ENCODE data around the gene CD300C. TPM values are rescaled to one million over a fixed set of nuclear protein-coding genes. Genes with fewer than 3 reads are reported as not detected.
"Not testable (repeated sequence)": the region's sequence is repeated elsewhere in the genome, so short reads cannot be mapped to it uniquely, and the experiment has no call there.

Gene CD300C
- total and polyA plus RNA-seq, 2 experiments from 2014 or later, result 0.43 to 0.47 TPM

- H3K4me2 ChIP-seq, result no peak overlapping the region
- H3K4me3 ChIP-seq, result no peak overlapping the region
- H3K79me2 ChIP-seq, result no peaks in the 10 kb centered on the region
- no peaks in the 10 kb centered on the region for H4K20me1 ChIP-seq (ENCODE audit: insufficient read depth, poor library complexity, severe bottlenecking)
- H3K27me3 ChIP-seq, result no peaks in the 10 kb centered on the region
- no peaks in the 10 kb centered on the region for H3K36me3 ChIP-seq (replicated peaks; ENCODE audit: insufficient read depth, low read depth)
- WGBS (ENCODE audit: low lambda C conversion rate, missing lambda C conversion rate), result 86% methylated on average over 7 of the region's 7 CpGs
- no peaks in the 10 kb centered on the region for H3K4me1 ChIP-seq (ENCODE audit: insufficient read depth)
- H3K9me3 ChIP-seq (ENCODE audit: low read depth), result no peaks in the 10 kb centered on the region
- no peak for DNase-seq (ENCODE audit: low spot score)
- no peaks in the 10 kb centered on the region for H3K9me2 ChIP-seq (replicated peaks; ENCODE audit: insufficient read depth)
- no peak for TF ChIP-seq EZH2phosphoT487 (IDR thresholded peaks at IDR 0.05; ENCODE audit: low read depth, severe bottlenecking, unreplicated experiment)
- no peak for TF ChIP-seq EZH2 (IDR thresholded peaks at IDR 0.05; ENCODE audit: borderline replicate concordance)
- TF ChIP-seq, protein P1, sequence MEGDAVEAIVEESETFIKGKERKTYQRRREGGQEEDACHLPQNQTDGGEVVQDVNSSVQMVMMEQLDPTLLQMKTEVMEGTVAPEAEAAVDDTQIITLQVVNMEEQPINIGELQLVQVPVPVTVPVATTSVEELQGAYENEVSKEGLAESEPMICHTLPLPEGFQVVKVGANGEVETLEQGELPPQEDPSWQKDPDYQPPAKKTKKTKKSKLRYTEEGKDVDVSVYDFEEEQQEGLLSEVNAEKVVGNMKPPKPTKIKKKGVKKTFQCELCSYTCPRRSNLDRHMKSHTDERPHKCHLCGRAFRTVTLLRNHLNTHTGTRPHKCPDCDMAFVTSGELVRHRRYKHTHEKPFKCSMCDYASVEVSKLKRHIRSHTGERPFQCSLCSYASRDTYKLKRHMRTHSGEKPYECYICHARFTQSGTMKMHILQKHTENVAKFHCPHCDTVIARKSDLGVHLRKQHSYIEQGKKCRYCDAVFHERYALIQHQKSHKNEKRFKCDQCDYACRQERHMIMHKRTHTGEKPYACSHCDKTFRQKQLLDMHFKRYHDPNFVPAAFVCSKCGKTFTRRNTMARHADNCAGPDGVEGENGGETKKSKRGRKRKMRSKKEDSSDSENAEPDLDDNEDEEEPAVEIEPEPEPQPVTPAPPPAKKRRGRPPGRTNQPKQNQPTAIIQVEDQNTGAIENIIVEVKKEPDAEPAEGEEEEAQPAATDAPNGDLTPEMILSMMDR (IDR thresholded peaks at IDR 0.05; ENCODE audit: poor library complexity), result no peak
- no peak overlapping the region for H3K27ac ChIP-seq
- H2AFZ ChIP-seq, result no peak overlapping the region
Measured at GRCh38 chr17:74512624-74513091, 33.3 kb downstream of the CD300C start.

DNA sequence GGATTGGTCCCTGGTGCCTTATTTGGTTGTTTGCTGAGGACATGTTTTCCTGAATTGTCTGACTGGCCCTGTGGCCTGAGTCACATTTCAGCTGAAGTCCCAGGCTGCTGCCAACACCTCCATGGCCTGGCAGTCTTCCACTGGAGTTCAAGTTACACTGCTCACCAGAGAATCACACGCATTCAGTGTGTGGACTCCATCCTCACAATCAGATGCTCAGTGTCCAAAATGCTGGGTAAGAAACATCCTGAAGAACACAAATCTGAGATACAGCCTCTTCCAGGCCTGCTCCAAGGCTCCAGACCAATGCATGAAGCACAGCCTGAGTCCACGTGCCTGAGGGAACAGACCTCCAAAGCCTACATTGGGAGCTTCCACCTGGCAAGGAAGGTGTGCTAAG is 33.9 kb downstream of the CD300C start:
- no peak for TF ChIP-seq EZH2phosphoT487 (IDR thresholded peaks at IDR 0.05; ENCODE audit: low read depth, severe bottlenecking, unreplicated experiment)
- TF ChIP-seq, protein P1 (IDR thresholded peaks at IDR 0.05; ENCODE audit: poor library complexity), result no peak
- TF ChIP-seq EZH2 (IDR thresholded peaks at IDR 0.05; ENCODE audit: borderline replicate concordance), result no peak
- Histone ChIP-seq H3K4me1 (ENCODE audit: insufficient read depth) (no peaks in the 10 kb centered on the region), H3K27me3 (no peaks in the 10 kb centered on the region), H3K9me3 (ENCODE audit: low read depth) (no peaks in the 10 kb centered on the region), H3K27ac (no peak overlapping the region), H4K20me1 (ENCODE audit: insufficient read depth, poor library complexity, severe bottlenecking) (no peaks in the 10 kb centered on the region), H3K9me2 (replicated peaks; ENCODE audit: insufficient read depth) (no peaks in the 10 kb centered on the region), H3K79me2 (no peaks in the 10 kb centered on the region), H2AFZ (no peak overlapping the region), H3K4me3 (no peak overlapping the region), H3K36me3 (replicated peaks; ENCODE audit: insufficient read depth, low read depth) (no peaks in the 10 kb centered on the region), H3K4me2 (no peak overlapping the region)
- WGBS (ENCODE audit: low lambda C conversion rate, missing lambda C conversion rate), result 78% methylated on average over 2 of the region's 2 CpGs
- DNase-seq (ENCODE audit: low spot score), result no peak

GRCh38 chr17:74508156-74508555 is 37.8 kb downstream of the CD300C start:
- TF ChIP-seq, protein P1 (IDR thresholded peaks at IDR 0.05; ENCODE audit: poor library complexity), result no peak
- TF ChIP-seq EZH2phosphoT487 (IDR thresholded peaks at IDR 0.05; ENCODE audit: low read depth, severe bottlenecking, unreplicated experiment) (no peak), EZH2 (IDR thresholded peaks at IDR 0.05; ENCODE audit: borderline replicate concordance) (no peak)
- Histone ChIP-seq H3K27me3 (no peaks in the 10 kb centered on the region), H3K9me3 (ENCODE audit: low read depth) (no peaks in the 10 kb centered on the region), H3K4me3 (no peak overlapping the region), H3K9me2 (replicated peaks; ENCODE audit: insufficient read depth) (no peaks in the 10 kb centered on the region), H3K4me1 (ENCODE audit: insufficient read depth) (no peaks in the 10 kb centered on the region), H3K4me2 (no peak overlapping the region), H3K27ac (no peak overlapping the region), H4K20me1 (ENCODE audit: insufficient read depth, poor library complexity, severe bottlenecking) (no peaks in the 10 kb centered on the region), H2AFZ (no peak overlapping the region), H3K79me2 (no peaks in the 10 kb centered on the region), H3K36me3 (replicated peaks; ENCODE audit: insufficient read depth, low read depth) (no peaks in the 10 kb centered on the region)
- DNase-seq (ENCODE audit: low spot score), result no peak

DNA sequence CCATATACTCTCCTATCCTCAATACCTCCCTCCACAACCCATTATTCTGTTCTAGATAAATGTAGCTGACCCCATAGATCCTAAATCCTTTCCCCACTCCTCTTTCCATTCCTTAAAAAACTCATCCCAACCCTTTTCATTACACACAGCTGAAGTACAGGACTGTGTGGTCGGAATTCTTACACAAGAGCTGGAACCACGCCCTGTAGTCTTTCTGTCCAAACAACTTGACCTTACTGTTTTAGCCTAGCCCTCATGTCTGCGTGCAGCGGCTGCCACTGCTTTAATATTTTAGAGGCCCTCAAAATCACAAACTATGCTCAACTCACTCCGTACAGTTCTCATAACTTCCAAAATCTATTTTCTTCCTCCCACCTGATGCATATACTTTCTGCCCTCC is 42.0 kb downstream of the CD300C start:
- not testable (repeated sequence) for H3K27me3 ChIP-seq; H3K79me2 ChIP-seq; H3K36me3 ChIP-seq (replicated peaks; ENCODE audit: insufficient read depth, low read depth); H3K4me1 ChIP-seq (ENCODE audit: insufficient read depth); H3K4me3 ChIP-seq; H2AFZ ChIP-seq; H3K27ac ChIP-seq; DNase-seq (ENCODE audit: low spot score); H3K9me3 ChIP-seq (ENCODE audit: low read depth); H3K9me2 ChIP-seq (replicated peaks; ENCODE audit: insufficient read depth); H3K4me2 ChIP-seq; H4K20me1 ChIP-seq (ENCODE audit: insufficient read depth, poor library complexity, severe bottlenecking)
- 83% methylated on average over 5 of the region's 5 CpGs for WGBS (ENCODE audit: low lambda C conversion rate, missing lambda C conversion rate)

Data from hepatocyte (in vitro differentiated cells).